Stimulated activated CD8-positive, alpha-beta memory T cell treated with anti-CD3 and anti-CD28 coated beads, Interleukin-15, amount 100 ng/mL, for 24 hours (primary cell): Measurements from ENCODE around the gene OSCP1.
"Not testable (repeated sequence)": the region's sequence is repeated elsewhere in the genome, so short reads cannot be mapped to it uniquely, and the experiment has no call there.

Source experiments
- DNase-seq: peaks from one replicate; pipeline ENCODE4 v3.0.0-alpha.2; 2020; ENCODE audit warnings: low read depth

OSCP1 gene, protein sequence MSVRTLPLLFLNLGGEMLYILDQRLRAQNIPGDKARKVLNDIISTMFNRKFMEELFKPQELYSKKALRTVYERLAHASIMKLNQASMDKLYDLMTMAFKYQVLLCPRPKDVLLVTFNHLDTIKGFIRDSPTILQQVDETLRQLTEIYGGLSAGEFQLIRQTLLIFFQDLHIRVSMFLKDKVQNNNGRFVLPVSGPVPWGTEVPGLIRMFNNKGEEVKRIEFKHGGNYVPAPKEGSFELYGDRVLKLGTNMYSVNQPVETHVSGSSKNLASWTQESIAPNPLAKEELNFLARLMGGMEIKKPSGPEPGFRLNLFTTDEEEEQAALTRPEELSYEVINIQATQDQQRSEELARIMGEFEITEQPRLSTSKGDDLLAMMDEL

DNA sequence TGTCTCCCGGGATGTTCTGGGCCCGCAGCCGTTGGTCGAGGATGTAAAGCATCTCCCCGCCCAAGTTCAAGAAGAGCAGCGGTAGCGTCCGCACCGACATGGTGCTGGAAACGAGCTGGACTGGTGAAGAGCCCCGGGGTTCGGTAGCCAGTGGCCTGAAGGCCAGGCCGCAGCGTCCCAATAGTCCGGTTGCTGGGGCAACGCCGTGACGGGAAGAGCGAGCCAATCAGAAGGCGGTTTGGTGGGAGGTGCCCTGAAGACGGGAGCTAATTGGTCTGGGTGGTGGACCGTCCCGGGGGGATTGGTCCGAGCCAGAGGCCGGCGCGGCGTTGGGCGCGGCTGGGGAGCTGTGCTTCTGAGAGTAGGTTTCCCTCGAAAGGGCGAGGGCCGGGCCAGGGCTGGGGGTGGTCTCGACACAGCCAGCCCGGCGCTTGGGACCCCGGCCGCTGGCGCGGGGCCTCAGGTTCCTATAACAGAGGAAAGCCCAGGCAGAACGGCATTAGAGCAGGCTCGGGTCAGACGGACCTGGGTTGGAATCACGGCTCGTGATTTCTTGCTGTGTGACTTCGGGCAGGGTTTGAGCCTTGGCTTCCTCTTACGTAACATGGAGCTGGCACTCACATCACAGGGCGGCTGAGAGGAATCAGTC is at the start of gene OSCP1:
Gene OSCP1, minus strand, starts transcription at position 182 of the 649 bp plus-strand sequence. Its CDS starts 82 bp downstream, at position 100.
- DNase-seq, result peak; percentile 69

DNA sequence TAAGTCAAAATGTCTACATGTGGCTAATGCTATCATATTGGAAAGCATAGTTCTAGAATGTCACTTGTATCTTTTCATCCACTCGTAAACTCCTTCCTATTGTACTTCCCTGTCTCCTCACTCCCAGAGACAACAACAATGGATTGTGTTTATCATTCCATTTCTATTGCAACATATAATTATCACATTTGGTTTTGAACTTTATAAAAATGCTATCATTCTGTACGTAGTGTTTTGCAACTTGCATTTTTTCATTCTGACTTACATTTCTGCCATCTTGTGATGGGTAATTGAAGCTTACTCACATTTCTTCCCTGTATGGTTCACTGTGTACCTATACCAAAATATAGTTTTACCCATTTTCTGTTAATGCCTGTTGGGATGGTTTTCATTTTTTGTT is 47.0 kb upstream of the OSCP1 start:
- DNase-seq, result no peak

DNA sequence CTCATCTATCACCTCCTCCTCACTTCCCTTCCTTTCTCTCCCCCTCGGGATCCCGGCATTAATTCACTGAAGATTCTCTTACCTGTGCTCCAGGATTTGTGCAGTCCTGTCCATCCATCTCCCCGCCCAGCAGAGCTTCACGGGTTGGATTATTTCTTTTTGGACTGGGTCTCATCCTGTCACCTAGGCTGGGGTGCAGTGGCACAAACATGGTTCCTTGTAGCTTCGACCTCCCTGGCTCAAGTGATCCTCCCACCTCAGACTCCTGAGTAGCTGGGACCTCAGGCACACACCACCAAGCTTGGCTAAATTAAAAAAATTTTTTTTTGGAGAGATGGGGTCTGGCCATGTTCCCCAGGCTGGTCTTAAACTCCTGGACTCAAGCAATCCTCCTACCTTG is 44.7 kb upstream of the OSCP1 start:
- no peak for DNase-seq

DNA sequence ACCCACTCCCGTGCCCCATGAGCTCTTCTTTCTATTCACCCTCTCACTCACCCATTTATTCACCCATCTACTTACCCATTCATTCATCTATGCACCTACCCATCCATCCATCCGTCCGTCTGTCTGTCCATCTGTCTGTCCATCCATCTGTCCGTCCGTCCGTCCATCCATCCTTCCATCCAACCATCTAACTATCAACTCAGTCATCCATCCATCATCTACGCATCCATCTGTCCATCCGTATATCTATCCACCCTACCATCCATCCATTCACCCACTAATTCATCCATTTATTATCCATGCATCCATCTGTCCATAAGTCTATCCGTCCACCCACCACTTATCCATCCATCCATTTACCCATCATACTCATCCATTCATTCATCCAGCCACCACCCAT is 43.3 kb upstream of the OSCP1 start:
- no peak for DNase-seq

DNA sequence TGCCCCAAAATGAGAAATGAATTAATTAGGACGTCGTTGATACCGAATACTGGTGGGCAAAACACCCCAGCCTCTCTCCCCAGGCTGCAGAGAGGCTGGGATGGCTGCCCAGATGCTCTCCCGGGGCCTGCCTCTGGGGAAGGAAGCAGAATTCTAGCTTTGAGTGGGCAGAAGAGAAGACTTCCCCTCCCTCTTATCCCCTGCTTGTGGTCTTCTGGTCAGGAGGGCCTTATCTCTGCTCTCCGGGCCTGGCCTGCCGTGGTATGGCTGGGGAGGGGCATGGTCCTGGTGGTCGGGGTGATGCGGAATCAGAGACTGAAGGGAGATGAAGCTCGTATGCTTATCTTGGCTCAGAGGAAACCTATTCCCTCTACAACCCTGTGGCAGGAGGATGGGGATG is 42.2 kb upstream of the OSCP1 start:
- no peak for DNase-seq

DNA sequence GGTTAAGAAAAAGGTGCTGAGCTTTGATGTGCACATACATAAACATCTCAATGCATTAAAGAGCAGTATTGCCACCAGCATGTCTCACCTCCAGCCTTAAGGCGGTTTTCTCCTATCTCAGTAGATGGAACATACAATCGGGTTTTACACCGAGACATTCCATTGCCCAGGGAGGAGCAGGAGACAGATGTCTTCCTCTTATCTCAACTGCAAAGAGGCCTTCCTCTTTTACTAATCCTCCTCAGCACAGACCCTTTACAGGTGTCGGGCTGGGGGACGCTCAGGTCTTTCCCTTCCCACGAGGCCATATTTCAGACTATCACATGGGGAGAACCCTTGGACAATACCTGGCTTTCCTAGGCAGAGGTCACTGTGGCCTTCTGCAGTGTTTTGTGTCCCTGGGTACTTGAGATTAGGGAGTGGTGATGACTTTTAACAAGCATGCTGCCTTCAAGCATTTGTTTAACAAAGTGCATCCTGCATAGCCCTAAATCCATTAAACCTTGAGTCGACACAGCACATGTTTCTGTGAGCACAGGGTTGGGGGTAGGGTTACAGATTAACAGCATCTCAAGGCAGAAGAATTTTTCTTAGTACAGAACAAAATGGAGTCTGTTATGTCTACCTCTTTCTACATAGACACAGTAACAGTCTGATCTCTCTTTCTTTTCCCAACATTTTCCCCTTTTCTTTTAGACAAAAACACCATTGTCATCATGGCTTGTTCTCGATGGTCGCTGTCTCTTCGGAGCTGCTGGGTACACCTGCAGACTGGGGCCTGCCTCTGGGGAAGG is 39.2 kb upstream of the OSCP1 start:
- DNase-seq, result not testable (repeated sequence)

DNA sequence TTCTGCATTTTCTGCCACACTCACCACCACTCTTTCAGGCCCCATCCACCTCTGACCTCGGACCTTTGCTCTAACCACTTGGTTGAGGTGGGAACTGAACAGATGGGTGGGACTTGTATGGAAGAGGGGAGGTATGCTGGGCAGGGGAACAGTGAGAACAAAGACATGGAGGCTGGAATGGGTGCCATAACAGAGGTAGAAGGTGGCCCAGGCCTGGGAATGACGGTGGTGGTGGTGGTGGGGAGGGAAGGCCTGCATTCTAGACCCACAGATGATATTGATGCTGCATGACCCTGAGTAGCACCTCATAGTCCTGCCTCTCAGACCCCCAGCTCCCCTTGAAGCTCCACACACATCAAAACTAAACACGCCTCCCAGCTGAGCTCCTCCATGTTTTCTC is 37.7 kb upstream of the OSCP1 start:
- no peak for DNase-seq

DNA sequence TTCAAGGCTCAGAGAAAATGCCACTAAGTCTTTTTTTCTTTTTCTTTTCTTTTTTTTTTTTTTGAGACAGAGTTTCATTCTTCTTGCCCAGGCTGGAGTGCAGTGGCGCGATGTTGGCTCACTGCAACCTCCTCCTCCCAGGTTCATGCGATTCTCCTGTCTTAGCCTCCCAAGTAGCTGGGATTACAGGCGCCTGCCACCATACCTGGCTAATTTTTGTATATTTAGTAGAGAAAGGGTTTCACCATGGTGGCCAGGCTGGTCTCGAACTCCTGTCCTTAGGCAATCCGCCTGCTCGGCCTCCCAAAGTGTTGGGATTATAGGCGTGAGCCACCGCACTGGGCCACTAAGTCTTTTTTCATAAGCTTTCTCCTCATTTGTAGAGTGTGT is 37.1 kb upstream of the OSCP1 start:
- not testable (repeated sequence) for DNase-seq

DNA sequence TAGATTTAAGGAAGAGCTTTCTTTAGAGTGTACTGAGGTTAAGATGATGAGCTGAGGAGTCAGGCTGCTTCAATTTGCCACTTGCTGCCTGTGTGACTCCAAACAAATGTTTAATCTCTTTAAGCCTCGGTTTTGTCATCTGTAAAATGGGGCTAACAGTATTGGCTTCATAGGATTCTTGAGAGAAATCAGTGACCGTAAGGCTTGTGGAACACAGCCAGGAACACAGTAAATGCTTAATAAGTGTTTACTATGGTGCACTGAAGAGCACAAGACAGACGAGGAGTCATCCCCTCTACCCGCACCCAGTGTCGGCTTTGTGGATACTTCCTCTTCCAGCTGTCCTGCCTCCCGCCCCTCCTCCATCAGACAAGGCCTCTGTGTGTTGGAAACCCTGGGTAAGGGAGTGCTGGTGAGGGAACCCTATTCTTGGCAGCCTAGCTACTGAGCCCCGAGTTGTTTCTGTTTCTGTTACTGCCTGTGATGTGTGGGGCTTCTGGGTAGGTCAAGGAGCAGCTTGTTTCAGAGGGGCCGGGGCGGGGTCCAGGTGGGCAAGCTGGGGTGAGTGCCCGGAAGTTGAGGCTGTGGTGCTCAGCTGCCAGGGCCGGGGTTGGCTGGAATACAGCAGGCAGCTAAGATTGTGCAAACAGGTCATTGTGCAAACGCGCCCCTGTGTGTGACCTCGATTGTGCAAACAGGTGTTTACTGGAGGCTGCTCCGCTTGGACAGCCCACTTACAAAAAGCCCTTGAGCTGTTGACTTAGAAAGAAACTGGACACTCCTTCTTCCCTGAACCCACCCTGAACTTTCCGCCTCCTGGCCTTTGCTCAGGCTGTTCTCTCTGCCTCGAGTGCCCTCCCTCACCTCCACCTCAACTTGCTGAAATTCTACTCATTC is 36.4 kb upstream of the OSCP1 start:
- no peak for DNase-seq

DNA sequence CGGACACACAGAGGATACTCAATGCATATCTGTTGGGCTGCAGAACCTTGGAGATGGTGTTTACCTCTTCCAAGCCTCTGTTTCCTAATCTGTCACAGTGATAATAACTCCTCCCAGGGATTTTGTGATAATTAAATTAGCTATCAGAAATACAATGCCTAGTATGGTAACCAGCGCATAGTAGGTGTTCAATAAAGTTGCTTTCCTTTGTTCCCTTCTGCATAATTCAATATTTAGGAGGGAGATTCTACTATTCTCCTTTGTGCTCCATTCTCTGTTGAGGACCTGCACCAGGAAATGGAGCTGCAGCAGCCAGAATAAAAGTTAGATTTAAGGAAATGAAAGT is 35.8 kb upstream of the OSCP1 start:
- no peak for DNase-seq

DNA sequence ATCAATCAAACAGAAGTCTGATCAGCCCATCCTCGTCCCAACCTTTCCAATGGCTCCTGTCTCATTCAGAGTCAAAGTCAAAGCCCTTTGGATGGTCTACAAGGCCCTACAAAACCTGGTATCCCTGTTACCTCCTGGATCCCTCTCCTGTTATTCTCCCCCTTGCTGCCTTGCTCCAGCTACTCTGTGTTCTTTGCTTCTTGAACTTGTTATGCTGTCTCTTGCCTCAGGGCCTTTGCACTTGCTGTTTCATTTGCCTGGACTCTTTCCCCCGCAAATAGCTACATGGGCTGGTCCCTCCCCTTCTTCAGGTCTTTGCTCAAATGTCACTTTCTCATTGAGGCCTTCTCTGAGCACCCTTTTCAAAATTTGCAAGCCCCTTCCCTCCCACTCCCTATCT is 33.8 kb upstream of the OSCP1 start:
- no peak for DNase-seq

DNA sequence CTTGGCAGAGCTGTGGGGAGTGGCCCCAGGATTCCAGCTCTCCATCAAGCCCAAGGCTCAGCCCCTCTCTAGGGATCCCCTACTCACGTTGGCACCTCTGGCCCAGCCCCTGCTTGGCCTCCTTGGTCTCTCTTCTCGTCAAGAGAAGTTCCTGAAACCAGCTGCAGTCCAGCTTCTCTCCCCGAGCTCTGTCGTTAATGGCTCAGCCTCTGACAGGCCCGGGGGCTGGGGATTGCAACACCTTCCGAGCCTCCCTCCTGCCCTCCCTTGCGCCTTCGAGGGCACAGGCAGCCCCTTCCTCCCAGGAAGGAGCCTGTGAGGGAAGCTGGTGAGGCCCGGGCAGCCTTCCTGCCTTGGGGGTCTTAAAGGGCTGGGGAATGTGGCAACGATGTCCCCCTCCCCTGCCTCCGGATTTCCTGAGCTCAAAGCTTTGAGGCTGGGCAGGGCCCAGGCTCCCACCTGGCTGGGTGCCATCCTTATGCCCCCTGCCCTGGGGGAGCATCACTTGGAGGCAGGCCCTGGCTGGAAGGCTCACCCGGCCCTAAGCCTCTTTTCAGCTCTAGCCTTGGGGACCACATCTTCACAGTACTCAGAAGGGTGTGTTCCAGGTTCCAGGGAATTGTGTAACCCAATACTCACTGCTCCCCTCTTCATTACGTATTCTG is 32.6 kb upstream of the OSCP1 start, which contains the start of gene CSF3R:
Gene CSF3R, minus strand, starts transcription at position 190 of the 665 bp plus-strand sequence. CDS start 3,417 bp downstream, outside the sequence.
- no peak for DNase-seq

DNA sequence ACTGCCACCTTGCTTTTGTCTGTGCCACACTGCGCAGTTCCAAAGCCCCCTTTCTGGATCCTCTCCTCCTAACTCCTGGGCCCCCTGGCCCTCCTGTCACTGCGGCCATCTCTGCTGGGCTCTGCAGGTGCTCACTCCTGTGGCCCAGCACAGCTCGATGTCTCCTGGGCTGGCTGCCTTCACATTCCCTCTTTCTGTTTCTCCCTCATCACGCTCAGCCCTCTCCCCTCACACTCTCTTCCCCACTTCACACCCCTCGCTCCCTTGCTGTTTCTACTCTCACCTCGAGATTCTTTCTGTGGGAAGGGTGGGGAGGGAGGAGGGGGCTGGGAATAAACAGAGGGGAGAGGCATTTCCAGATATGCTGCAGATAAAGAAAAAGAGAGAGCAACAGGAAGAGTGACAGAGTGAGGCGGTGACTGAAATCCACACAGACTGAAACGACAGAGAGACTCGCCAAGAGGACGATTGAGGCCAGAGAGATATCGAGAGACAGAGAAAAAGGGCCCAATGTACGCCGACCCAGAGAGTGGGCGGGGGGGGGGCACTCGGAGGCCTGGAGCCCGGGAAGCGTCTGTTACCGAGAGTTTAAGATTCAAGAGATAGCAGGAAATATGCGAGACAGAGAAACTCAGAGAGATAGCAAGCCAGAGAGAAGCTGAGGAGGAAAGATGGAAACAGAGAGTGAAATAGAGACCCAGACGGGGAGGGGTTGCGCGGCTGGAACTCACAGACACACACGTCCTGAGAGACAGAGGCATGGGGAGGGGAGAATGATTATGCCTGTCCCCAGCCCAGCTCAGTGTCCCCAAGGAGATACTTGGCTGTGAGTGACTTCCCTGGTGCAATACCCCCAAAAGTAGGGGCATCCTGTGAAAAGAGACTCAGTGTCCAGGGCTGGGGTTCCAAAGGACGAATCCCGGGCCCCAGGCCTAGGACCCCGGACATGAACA is 31.8 kb upstream of the OSCP1 start:
- DNase-seq, result no peak

DNA sequence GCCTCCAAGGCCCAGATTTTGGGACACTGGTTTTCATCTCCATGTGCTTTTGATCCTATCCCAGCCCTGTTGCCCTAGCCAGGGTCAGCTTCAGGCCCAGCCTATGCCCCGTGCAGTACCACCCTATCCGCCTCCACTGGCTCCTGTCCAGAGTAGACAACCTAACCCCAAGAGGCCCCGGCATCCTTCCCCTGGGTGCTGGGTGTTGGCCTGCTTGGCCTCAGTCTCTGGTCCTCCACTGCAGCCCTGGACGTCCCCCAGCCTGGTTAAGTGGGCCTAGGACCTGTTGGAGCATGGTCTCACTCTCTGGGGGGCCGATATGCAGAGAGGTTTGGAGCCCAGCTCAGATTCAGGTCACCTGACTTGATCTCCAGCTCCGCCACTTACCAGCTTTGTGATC is 30.8 kb upstream of the OSCP1 start:
- DNase-seq, result no peak

DNA sequence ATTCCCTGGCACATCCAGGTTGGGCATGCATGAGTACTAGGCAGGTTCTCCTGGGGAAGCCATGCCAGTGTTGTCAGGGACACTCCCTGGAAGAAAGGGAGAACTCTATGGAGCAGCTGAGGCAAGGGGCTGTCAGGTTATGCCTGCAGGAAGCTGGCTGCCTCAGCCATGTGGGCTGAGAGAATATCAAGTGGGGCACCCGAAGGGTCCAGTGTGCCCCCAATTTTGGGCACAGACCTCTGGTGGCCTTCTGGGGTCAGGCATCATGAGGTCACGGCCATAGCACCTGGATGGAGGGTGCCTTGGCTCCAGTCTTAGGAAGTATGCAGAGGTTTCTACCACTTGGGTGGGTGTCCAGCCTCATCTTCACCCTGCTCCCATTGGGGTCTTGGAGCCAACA is 29.9 kb upstream of the OSCP1 start:
- DNase-seq, result no peak

DNA sequence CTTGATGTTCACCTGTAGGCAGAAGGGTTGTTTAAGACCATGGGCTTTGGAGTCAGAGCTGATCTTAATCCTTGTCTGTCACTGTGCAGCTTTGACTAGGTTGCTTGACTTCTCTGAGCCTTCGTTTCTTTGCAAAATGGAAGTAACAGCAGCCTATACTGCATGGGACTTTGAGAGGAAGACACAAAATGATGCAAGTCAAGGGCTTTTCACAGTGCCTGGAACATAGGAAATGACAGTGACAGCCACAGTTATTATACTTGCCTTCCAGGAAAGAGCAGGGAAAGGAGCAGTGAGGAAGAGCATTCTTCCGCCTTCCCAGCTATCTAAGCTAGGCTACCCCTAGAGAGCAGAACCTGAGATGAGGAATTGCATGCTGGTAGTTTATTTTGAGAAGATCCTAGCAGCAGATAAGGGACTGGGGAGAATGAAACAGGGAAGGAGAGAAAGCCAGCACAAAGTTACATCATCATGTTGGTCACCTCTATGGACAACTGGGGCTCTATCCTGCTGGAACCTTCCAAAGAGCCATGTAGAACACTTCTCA is 29.3 kb upstream of the OSCP1 start:
- DNase-seq, result no peak

DNA sequence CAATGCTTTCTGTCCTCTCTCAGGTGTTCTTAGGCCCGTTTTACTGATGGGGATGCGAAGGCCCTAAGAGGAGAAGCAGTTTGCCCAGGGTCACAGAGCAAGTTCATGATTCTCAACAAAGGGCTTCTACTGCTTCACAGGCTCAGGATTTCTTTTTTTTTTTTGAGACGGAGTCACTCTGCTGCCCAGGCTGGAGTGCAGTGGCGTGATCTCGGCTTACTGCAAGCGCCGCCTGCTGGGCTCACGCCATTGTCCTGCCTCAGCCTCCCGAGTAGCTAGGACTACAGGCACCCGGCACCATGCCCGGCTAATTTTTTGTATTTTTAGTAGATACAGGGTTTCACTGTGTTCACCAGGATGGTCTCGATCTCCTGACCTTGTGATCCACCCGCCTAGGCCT is 27.4 kb upstream of the OSCP1 start:
- not testable (repeated sequence) for DNase-seq

DNA sequence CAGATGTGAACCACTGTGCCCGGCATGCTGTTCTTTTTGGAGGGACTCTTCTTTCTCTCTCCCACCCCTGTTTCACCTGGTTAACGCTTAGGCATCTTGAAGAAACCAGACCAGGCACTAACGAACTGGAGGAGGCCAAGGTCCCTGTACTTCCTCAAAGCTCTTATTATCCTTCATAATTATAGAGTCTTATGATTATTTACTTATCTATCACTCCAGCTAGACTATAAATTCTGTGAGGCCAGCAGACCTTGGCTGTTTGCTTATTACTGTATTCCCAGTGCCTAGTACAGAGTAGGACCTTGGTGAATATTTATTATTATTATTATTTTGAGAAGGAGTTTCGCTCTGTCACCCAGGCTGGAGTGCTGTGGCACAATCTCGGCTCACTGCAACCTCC is 26.7 kb upstream of the OSCP1 start:
- DNase-seq, result no peak

DNA sequence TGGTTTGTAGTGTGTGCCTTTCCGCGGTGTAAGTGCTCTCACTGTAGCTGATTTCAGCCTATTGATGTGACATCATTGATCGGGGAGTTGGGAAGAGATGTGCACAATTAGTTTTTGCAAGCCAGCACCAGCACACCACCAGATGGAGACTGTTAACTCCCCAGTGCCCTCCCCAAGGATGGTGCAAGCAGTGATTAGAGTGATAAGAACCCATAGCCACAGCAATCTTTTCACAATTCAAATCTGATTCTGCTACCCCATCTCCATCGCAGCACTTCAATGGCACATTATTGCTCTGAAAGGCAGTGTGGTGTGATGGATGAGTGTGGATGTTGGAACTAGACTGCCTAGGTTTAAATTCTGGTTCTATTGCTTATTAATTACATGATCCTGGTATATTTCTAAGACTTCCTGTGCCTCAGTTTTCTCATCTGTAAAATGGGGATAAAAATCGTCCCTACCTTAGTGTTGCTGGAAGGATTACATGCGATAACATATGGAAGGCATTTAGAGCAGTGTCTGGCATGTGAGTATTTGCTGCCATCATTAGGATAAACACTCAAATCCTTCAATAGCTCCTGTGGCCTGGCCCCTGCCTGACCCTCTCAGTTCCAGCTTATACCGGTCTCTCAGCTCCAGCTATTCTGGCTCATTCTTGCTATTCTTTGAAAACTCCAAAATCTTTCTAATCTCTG is 25.8 kb upstream of the OSCP1 start:
- no peak for DNase-seq
